Esophagus muscularis mucosa (tissue), 4 donors: ENCODE results near the gene SNHG17.

Experiments used
- CTCF ChIP-seq, 3 experiments: fragments of 200-600 bp in 2 of 3; fragments of 450-650 bp in 1 of 3; sonication (generic) in 2 of 3; IDR thresholded peaks; one replicate each; pipeline ENCODE4 v1.5.1; 2017 to 2019; ENCODE audit warnings: antibody characterized with exemption in 3 of 3, mild to moderate bottlenecking in 2 of 3, moderate library complexity in 1 of 3
- EP300 ChIP-seq: sonication (generic); formaldehyde crosslinking; IDR thresholded peaks from one replicate; pipeline ENCODE4 v1.6.1; 2017; ENCODE audit warnings: antibody characterized with exemption
- POLR2A ChIP-seq: fragments of 450-650 bp; IDR thresholded peaks from one replicate; pipeline ENCODE4 v1.6.1; 2017; ENCODE audit warnings: antibody characterized with exemption, moderate library complexity, mild to moderate bottlenecking, low read depth
- POLR2AphosphoS5 ChIP-seq, 2 donors: sonication (generic); formaldehyde crosslinking; IDR thresholded peaks; one replicate each; pipeline ENCODE4 v1.6.1; 2017; ENCODE audit warnings: antibody characterized with exemption in 2 of 2

- TF ChIP-seq POLR2A, result no peak
- no peak for TF ChIP-seq CTCF (IDR thresholded peaks at IDR 0.05)
- TF ChIP-seq POLR2AphosphoS5 (IDR thresholded peaks at IDR 0.05), result no peak
- TF ChIP-seq EP300, result no peak
Measured at GRCh38 chr20:38373898-38374297, 61.2 kb downstream of the SNHG17 start.
